Osteoblast (primary cell): Measurements from ENCODE around the gene JARID2. TPM values are rescaled to one million over a fixed set of nuclear protein-coding genes. Genes with fewer than 3 reads are reported as not detected.

Experiments used
- DNase-seq: peaks from one replicate; pipeline ENCODE4 v3.0.0; 2011; ENCODE audit warnings: low spot score, mixed read lengths; ENCODE audit not compliant: insufficient read length; ENCODE audit errors: missing footprints
- H2AFZ ChIP-seq: 2 replicates; pipeline ENCODE4 v1.6.0; 2011; ENCODE audit warnings: mild to moderate bottlenecking, low read length
- H3K27ac ChIP-seq: 2 replicates; pipeline ENCODE4 v1.5.1; 2011; ENCODE audit warnings: mild to moderate bottlenecking, low read depth, low read length, moderate library complexity
- H3K27me3 ChIP-seq: 2 replicates; pipeline ENCODE4 v1.6.0; 2012; ENCODE audit warnings: mild to moderate bottlenecking, control low read depth, inconsistent platforms, low read length, moderate library complexity; ENCODE audit not compliant: insufficient read depth
- H3K36me3 ChIP-seq: 2 replicates; pipeline ENCODE4 v1.5.1; 2011; ENCODE audit warnings: mild to moderate bottlenecking, low read length, control low read depth, moderate library complexity; ENCODE audit not compliant: insufficient read depth
- H3K4me1 ChIP-seq: 2 replicates; pipeline ENCODE4 v1.5.1; 2011; ENCODE audit warnings: mild to moderate bottlenecking, low read length, control low read depth, moderate library complexity; ENCODE audit not compliant: insufficient read depth
- H3K4me2 ChIP-seq: 2 replicates; pipeline ENCODE4 v1.6.0; 2011; ENCODE audit warnings: mild to moderate bottlenecking, low read length; ENCODE audit not compliant: insufficient read depth
- H3K4me3 ChIP-seq: fragments of 200-600 bp; sonication (generic); 3 replicates; pipeline ENCODE4 v1.5.1; 2012; ENCODE audit warnings: mild to moderate bottlenecking, low read length, inconsistent platforms; ENCODE audit not compliant: insufficient read depth
- H3K79me2 ChIP-seq: 2 replicates; pipeline ENCODE4 v1.6.0; 2012; ENCODE audit warnings: mild to moderate bottlenecking, low read length, control low read depth, inconsistent platforms; ENCODE audit not compliant: insufficient read depth
- H3K9me3 ChIP-seq: 2 replicates; pipeline ENCODE4 v1.5.1; 2011; ENCODE audit warnings: low read depth, low read length, control low read depth
- H4K20me1 ChIP-seq: 2 replicates; pipeline ENCODE4 v1.6.0; 2012; ENCODE audit warnings: mild to moderate bottlenecking, low read length, control low read depth; ENCODE audit not compliant: insufficient read depth
- CTCF ChIP-seq: IDR thresholded peaks from 2 replicates; pipeline ENCODE4 v1.5.1; 2011; ENCODE audit warnings: mild to moderate bottlenecking, low read depth, low read length, moderate library complexity; ENCODE audit errors: extremely low read depth
- total RNA-seq: library from RNA; depleted of rRNA; stranded (reverse); fragments of >200 nt; gene quantifications from 2 replicates; pipeline ENCODE4 v1.2.3, GENCODE V29; 2012

Gene JARID2
- total RNA-seq, 1 donor, result 10.5 TPM

GRCh38 chr6:15516378-15516777 lies 270.5 kb downstream of the JARID2 start:
- H3K36me3 ChIP-seq, result peaks cover 31% of the 10 kb centered on the region
- H2AFZ ChIP-seq, result no peak overlapping the region
- H4K20me1 ChIP-seq, result no peaks in the 10 kb centered on the region
- DNase-seq, result no peak
- no peak overlapping the region for H3K4me3 ChIP-seq
- H3K9me3 ChIP-seq, result no peaks in the 10 kb centered on the region
- H3K4me1 ChIP-seq, result no peaks in the 10 kb centered on the region
- H3K4me2 ChIP-seq, result no peak overlapping the region
- no peaks in the 10 kb centered on the region for H3K79me2 ChIP-seq
- no peaks in the 10 kb centered on the region for H3K27me3 ChIP-seq
- no peak overlapping the region for H3K27ac ChIP-seq
- no peak for TF ChIP-seq CTCF

- Histone ChIP-seq H3K9me3 (no peaks in the 10 kb centered on the region), H3K36me3 (peaks cover 25% of the 10 kb centered on the region), H3K4me1 (no peaks in the 10 kb centered on the region), H4K20me1 (no peaks in the 10 kb centered on the region), H3K4me2 (no peak overlapping the region), H3K27ac (no peak overlapping the region), H3K79me2 (no peaks in the 10 kb centered on the region), H3K4me3 (no peak overlapping the region), H3K27me3 (no peaks in the 10 kb centered on the region), H2AFZ (no peak overlapping the region)
- no peak for TF ChIP-seq CTCF
- peak; percentile 60 for DNase-seq
Observed at GRCh38 chr6:15516923-15517560, 271.2 kb downstream of the JARID2 start.

GRCh38 chr6:15517600-15517999 lies 271.7 kb downstream of the JARID2 start:
- H4K20me1 ChIP-seq, result no peaks in the 10 kb centered on the region
- no peaks in the 10 kb centered on the region for H3K4me1 ChIP-seq
- no peaks in the 10 kb centered on the region for H3K9me3 ChIP-seq
- H3K4me2 ChIP-seq, result no peak overlapping the region
- no peaks in the 10 kb centered on the region for H3K79me2 ChIP-seq
- H3K27me3 ChIP-seq, result no peaks in the 10 kb centered on the region
- no peak overlapping the region for H3K4me3 ChIP-seq
- peaks cover 29% of the 10 kb centered on the region for H3K36me3 ChIP-seq
- peak; percentile 82 for DNase-seq
- H2AFZ ChIP-seq, result no peak overlapping the region
- H3K27ac ChIP-seq, result no peak overlapping the region
- no peak for TF ChIP-seq CTCF

- H3K27me3 ChIP-seq, result no peaks in the 10 kb centered on the region
- H3K4me2 ChIP-seq, result no peak overlapping the region
- peak; percentile 27 for DNase-seq
- H3K27ac ChIP-seq, result no peak overlapping the region
- peaks cover 33% of the 10 kb centered on the region for H3K36me3 ChIP-seq
- H4K20me1 ChIP-seq, result no peaks in the 10 kb centered on the region
- no peak overlapping the region for H3K4me3 ChIP-seq
- H3K4me1 ChIP-seq, result no peaks in the 10 kb centered on the region
- H3K9me3 ChIP-seq, result no peaks in the 10 kb centered on the region
- no peaks in the 10 kb centered on the region for H3K79me2 ChIP-seq
- no peak for TF ChIP-seq CTCF
- H2AFZ ChIP-seq, result no peak overlapping the region
Observed at GRCh38 chr6:15518057-15518456, 272.2 kb downstream of the JARID2 start.
